GM10248 (cell line): Measurements from ENCODE around the gene NTM.

Experiments
- CTCF ChIA-PET: fragments of 300-600 bp; sonication (Branson Sonifier 250); formaldehyde crosslinking; extraction: SDS; loops from one replicate; lab custom pipeline; 2021; ENCODE audit warnings: antibody characterized with exemption; lab: Yijun Ruan, JAX
- POLR2A ChIA-PET: fragments of 350-650 bp; sonication (Branson Sonifier 250); formaldehyde crosslinking; extraction: SDS; loops from one replicate; lab custom pipeline; 2020; ENCODE audit warnings: antibody characterized with exemption; lab: Yijun Ruan, JAX
- DNase-seq: peaks from one replicate; pipeline ENCODE4 v3.0.0; 2012; ENCODE audit errors: extremely low spot score
- TF ChIP-seq, protein P1 (sequence below): IDR thresholded peaks from 2 replicates; pipeline ENCODE4 v1.5.1; 2012; ENCODE audit warnings: mild to moderate bottlenecking, low read depth; ENCODE audit errors: extremely low read depth, missing control alignments, control extremely low read depth

NTM gene

DNA sequence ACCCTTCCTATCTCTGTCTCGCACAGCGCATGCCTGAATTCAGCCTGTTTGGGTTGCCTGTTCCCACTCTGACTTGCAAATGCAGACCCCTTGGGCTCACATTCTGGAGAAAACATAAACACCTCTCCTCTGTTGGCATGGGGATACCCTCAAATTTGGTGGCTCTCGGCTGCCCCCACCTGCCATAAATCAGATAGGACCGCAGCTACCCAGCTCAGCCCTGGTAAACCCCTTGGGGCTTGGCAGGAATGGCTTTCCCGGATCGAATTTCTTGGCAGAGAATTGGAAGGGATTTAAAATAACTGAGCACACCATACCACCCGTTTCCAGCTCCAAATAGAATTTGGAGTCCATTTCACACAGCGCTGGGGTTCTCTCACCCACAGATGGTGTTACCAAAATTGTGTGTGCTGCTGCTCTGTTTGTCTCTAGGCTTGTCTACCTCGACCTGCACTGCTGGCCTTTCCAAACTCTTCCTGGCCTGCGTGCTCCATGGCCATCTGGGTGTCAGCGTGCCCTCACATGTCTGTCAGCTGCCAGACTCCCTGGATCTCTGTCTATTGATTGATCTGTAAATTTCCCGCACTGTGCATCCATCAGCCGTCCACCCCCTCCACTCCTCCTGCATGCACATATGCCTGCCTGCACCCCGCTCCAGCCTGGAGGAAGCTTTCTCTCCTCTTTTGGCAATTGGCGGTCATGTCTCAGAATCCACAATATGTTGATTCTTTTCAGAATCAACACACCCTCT is 134.0 kb downstream of the NTM start:
- DNase-seq, result no peak
- TF ChIP-seq, protein P1, sequence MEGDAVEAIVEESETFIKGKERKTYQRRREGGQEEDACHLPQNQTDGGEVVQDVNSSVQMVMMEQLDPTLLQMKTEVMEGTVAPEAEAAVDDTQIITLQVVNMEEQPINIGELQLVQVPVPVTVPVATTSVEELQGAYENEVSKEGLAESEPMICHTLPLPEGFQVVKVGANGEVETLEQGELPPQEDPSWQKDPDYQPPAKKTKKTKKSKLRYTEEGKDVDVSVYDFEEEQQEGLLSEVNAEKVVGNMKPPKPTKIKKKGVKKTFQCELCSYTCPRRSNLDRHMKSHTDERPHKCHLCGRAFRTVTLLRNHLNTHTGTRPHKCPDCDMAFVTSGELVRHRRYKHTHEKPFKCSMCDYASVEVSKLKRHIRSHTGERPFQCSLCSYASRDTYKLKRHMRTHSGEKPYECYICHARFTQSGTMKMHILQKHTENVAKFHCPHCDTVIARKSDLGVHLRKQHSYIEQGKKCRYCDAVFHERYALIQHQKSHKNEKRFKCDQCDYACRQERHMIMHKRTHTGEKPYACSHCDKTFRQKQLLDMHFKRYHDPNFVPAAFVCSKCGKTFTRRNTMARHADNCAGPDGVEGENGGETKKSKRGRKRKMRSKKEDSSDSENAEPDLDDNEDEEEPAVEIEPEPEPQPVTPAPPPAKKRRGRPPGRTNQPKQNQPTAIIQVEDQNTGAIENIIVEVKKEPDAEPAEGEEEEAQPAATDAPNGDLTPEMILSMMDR, result no peak
- CTCF ChIA-PET, result no interaction called here
- POLR2A ChIA-PET, result no interaction called here

DNA sequence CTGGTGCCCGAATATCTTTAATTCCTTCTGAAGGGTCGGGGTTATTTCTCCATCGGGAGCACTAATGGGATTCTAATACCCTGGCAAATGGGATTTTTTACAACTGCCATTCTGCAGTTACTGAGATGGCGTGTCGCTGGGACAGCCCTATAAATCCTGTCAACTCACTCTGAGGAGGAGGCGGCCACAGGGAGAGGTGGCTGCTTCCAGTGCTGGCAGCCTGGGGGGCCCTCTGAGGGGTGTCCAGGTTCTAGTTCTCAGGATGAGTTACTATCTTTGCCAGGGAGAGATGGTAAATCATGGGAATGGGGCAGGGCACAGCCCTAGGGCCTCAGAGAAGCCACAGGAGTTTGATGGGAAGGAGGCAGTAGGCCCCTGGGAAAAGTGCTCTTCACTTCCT is 135.9 kb downstream of the NTM start:
- DNase-seq, result no peak
- ChIA-PET CTCF (no interaction called here), POLR2A (no interaction called here)
- TF ChIP-seq, protein P1, result no peak

DNA sequence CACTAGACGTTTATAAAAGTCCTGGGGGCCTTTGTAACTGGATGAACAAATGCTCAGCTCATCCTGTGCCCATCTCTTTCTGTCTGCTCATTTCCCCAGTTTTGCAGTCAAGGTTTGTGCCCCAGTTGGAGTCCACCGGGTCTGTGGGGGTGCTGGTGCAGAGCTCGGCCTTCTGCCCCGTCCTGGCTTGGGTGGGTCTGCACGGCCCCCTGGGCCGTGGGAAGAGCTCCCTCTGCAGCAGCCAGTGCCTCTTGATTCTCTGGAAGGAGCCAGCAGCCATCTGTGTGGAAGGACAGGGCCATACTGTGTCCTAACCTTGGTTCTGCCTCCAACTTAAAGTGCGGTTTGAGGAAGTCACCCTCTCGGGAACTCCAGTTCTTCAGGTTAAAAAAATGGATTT is 140.2 kb downstream of the NTM start:
- CTCF ChIA-PET, result interaction anchor here (1.0 to 6.3 kb wide), 8 partner anchors 10 to 451 kb away, joined by 3 to 47 read pairs (median 3); no protein-coding TSS in a partner anchor
- POLR2A ChIA-PET, result no interaction called here
- TF ChIP-seq, protein P1, result no peak
- no peak for DNase-seq

DNA sequence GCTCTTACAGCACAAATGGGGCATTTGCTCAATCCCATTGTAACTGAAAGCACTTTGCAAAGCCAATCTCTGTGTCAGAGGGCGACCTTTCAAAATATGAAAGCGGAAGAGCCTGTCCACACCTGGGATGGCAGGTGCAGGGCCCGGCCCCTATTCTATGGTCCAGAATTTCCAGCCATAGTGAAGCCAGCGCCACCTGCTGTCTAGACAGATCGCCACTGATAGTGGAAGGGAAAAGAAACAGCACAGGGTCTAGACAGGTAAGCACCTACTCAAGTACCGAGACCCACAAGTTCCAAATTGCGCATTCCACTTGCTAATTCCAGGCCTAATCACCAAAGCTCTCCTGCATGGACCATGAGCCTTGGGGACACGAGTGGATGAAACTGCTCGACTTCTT is 141.4 kb downstream of the NTM start:
- CTCF ChIA-PET, result interaction anchor here (1.2 to 6.3 kb wide), 5 partner anchors 9 to 452 kb away, joined by 3 to 47 read pairs (median 6); no protein-coding TSS in a partner anchor
- TF ChIP-seq, protein P1, result peak; percentile 56
- DNase-seq, result peak; percentile 43
- POLR2A ChIA-PET, result no interaction called here

DNA sequence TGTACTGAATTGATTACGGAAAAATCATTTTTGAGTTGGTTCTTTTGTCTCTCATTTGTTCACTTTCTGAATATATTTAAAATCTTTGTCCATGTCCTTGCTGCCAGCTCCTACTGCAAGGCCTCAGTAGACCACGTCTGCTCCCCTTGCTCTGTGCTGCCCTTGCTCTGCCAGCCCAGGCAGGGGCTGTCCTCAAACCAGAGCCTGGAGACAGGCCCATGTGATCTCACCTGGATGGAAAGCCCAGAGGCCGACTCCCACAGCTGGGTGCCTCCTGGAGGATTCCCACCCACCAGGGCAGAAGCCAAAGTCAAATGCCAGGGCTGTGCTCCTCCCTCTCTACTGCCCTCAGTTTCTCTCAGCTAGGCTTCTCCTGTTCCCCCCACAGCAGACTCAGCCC is 141.8 kb downstream of the NTM start:
- CTCF ChIA-PET, result interaction anchor here (2.0 to 6.3 kb wide), 2 partner anchors 10 to 448 kb away, joined by 6 to 47 read pairs; no protein-coding TSS in a partner anchor
- TF ChIP-seq, protein P1, result no peak

DNA sequence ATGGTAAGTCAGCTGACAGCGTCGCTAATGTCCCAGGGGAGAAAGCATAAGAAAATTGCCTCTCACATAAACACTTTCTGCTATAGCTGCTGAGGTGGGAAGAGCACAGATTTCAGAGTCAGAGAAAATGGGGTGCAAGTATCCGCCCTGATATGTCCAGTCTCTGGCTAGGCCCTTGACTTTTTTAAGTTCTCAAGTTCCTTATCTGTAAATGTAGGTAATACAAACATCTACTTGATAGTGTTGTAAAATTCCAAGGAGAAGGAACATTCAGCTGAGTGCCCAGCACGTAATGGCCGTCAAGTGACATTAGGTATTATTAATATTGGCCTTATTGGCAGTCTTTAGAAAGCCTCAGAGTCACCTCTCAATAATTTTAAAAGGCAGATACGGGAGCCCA is 143.6 kb downstream of the NTM start:
- DNase-seq, result no peak
- TF ChIP-seq, protein P1, result no peak
- ChIA-PET POLR2A (no interaction called here), CTCF (interaction anchor here (1.5 to 6.3 kb wide), 2 partner anchors 21 to 449 kb away, joined by 3 to 47 read pairs; no protein-coding TSS in a partner anchor)

More for the DNA sequence above, 141.8 kb downstream of the NTM start:
- POLR2A ChIA-PET, result no interaction called here
- no peak for DNase-seq
